ENCODE data around the gene TCN2. TPM values are rescaled to one million over a fixed set of nuclear protein-coding genes. Genes with fewer than 3 reads are reported as not detected.

TCN2 gene
- total RNA-seq, 1 experiment from 2014 or later = 2.2 TPM

DNA sequence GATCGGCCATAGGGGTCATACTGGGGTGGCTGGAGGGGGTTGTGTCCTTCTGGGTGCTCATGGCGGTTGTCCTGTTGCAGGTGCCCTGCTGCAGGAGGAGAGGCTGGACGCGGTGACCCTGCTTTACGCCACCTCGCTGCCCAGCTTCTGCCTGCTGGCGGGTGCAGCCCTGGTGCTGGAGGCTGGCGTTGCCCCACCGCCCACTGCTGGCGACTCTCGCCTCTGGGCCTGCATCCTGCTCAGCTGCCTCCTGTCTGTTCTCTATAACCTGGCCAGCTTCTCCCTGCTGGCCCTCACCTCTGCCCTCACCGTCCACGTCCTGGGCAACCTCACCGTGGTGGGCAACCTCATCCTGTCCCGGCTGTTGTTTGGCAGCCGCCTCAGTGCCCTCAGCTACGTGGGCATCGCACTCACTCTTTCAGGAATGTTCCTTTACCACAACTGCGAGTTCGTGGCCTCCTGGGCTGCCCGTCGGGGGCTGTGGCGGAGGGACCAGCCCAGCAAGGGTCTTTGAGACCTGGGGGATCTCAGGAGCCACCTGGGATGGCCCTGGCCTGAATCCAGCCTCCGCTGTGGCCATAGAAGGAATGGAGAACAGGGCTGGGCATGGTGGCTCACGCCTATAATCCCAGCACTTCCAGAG is 39.7 kb downstream of the TCN2 start (continued):
- TF ChIP-seq YY1 (IDR thresholded peaks at IDR 0.05; ENCODE audit: extremely low read depth, insufficient replicate concordance, low read depth, low read length) (no peak), CEBPB (IDR thresholded peaks at IDR 0.05; ENCODE audit: low read depth) (no peak), EZH2 (IDR thresholded peaks at IDR 0.05) (no peak), ZFX (IDR thresholded peaks at IDR 0.05) (no peak)
- TF ChIP-seq, protein P1, sequence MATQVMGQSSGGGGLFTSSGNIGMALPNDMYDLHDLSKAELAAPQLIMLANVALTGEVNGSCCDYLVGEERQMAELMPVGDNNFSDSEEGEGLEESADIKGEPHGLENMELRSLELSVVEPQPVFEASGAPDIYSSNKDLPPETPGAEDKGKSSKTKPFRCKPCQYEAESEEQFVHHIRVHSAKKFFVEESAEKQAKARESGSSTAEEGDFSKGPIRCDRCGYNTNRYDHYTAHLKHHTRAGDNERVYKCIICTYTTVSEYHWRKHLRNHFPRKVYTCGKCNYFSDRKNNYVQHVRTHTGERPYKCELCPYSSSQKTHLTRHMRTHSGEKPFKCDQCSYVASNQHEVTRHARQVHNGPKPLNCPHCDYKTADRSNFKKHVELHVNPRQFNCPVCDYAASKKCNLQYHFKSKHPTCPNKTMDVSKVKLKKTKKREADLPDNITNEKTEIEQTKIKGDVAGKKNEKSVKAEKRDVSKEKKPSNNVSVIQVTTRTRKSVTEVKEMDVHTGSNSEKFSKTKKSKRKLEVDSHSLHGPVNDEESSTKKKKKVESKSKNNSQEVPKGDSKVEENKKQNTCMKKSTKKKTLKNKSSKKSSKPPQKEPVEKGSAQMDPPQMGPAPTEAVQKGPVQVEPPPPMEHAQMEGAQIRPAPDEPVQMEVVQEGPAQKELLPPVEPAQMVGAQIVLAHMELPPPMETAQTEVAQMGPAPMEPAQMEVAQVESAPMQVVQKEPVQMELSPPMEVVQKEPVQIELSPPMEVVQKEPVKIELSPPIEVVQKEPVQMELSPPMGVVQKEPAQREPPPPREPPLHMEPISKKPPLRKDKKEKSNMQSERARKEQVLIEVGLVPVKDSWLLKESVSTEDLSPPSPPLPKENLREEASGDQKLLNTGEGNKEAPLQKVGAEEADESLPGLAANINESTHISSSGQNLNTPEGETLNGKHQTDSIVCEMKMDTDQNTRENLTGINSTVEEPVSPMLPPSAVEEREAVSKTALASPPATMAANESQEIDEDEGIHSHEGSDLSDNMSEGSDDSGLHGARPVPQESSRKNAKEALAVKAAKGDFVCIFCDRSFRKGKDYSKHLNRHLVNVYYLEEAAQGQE (IDR thresholded peaks at IDR 0.05; ENCODE audit: low read depth) = no peak

DNA sequence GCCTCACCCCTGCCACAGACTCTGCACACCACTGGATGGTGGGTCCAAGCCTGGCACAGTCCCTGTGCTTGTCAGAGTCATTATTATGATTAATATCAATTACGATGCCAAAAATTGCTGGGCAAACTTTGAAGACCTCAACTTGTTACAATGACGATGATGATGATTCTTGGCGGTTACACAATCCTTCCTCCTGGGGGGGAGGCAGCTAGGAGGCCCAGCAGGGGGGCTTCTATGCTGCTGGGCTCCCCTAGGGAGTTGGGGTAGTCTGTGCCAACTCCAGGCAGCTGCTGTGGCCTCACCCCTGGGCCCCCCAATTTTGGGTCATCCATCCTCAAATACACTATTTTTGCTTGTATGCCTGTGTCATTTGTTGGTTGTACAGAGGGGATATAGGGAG is 40.6 kb downstream of the TCN2 start:
- ChIA-PET RAD21 (ENCODE audit: low non-redundant PET in 1 of 2, low total read pairs in 2 of 2, uncharacterized antibody in 2 of 2, unreplicated experiment in 2 of 2) (no interaction called here), POLR2A (no interaction called here), CTCF (no interaction called here)
- H3K4me3 ChIP-seq (replicated peaks in 1 of 2; ENCODE audit: low read depth in 1 of 2, low read length in 2 of 2) = no peak overlapping the region
- intact Hi-C loops (cut with micrococcal nuclease) = no loop called here
- peaks cover 18 to 32% of the 10 kb centered on the region in 2 experiments for H3K4me1 ChIP-seq (ENCODE audit: control insufficient read depth in 1 of 2, insufficient read depth in 2 of 2, low read length in 2 of 2)
- H3K36me3 ChIP-seq (ENCODE audit: control insufficient read depth in 1 of 2, insufficient read depth in 2 of 2, low read length in 2 of 2) = no peaks in the 10 kb centered on the region
- no peaks in the 10 kb centered on the region for H3K9me3 ChIP-seq (ENCODE audit: control insufficient read depth in 1 of 2, insufficient read depth in 1 of 2, low read depth in 1 of 2, low read length in 2 of 2)
- TF ChIP-seq ZNF274 (IDR thresholded peaks at IDR 0.05; ENCODE audit: low read depth, low read length) (no peak), ZFX (IDR thresholded peaks at IDR 0.05) (no peak), FOSL1 (IDR thresholded peaks at IDR 0.05; ENCODE audit: low read depth) (no peak), RAD21 (IDR thresholded peaks at IDR 0.05; ENCODE audit: low read depth) (no peak), POLR2A (IDR thresholded peaks at IDR 0.05; ENCODE audit: borderline replicate concordance, extremely low read depth, insufficient read depth, insufficient read length) (no peak), JUND (IDR thresholded peaks at IDR 0.05) (no peak), SP1 (IDR thresholded peaks at IDR 0.05; ENCODE audit: low read depth) (no peak), CBX3 (IDR thresholded peaks at IDR 0.05; ENCODE audit: low read depth) (no peak), TCF7L2 (IDR thresholded peaks at IDR 0.05; ENCODE audit: borderline replicate concordance, extremely low read depth, insufficient read depth, insufficient read length) (no peak)
- TF ChIP-seq, protein P2, sequence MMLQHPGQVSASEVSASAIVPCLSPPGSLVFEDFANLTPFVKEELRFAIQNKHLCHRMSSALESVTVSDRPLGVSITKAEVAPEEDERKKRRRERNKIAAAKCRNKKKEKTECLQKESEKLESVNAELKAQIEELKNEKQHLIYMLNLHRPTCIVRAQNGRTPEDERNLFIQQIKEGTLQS (IDR thresholded peaks at IDR 0.05) = no peak
- ATAC-seq (no peak), DNase-seq (ENCODE audit: low read depth, low spot score) (no peak)
- H2AFZ ChIP-seq (ENCODE audit: low read depth, low read length, poor library complexity, severe bottlenecking) = no peak overlapping the region
- H3K27me3 ChIP-seq (ENCODE audit: insufficient read depth, low read length) = no peaks in the 10 kb centered on the region
- no peak overlapping the region for H3K27ac ChIP-seq (ENCODE audit: low read depth, low read length)
- H3K9ac ChIP-seq (ENCODE audit: low read length) = no peak overlapping the region
- H4K20me1 ChIP-seq (ENCODE audit: insufficient read depth) = no peaks in the 10 kb centered on the region
- no peaks in the 10 kb centered on the region for H3K79me2 ChIP-seq (ENCODE audit: insufficient read depth, low read length)
- BruUV-seq (replicated peaks) = no TSS peak
- H3K4me2 ChIP-seq (ENCODE audit: low read length) = no peak overlapping the region
- no peaks in the 10 kb centered on the region for H3K9me2 ChIP-seq (ENCODE audit: insufficient read depth)

Data from HCT116 (cell line).